Stimulated activated CD4-positive, alpha-beta T cell treated with anti-CD3 and anti-CD28 coated beads, Interleukin-1b, Interleukin-23, amount 100 ng/mL, for 1 hour (primary cell): ENCODE results near the gene KCTD5.

ENCODE experiments used
- DNase-seq, 2 donors: peaks; one replicate each; pipeline ENCODE4 v3.0.0-alpha.2; 2020; ENCODE audit warnings: low read depth in 2 of 2

The KCTD5 gene

GRCh38 chr16:2749936-2750335 is 67.6 kb downstream of the KCTD5 start:
- no peak for DNase-seq

- DNase-seq = no peak
These were observed 69.3 kb downstream of the KCTD5 start for GRCh38 chr16:2751577-2752034.

- peak; percentile 78 to 79 for DNase-seq
These were observed 69.9 kb downstream of the KCTD5 start, which contains the start of gene SRRM2 for GRCh38 chr16:2752035-2752849. SRRM2 (plus strand) TSS chr16:2752638; CDS start chr16:2756365, 3,727 bp downstream.

- DNase-seq = peak in 1 of 2 donors; percentile 48
These were observed 70.8 kb downstream of the KCTD5 start for GRCh38 chr16:2752850-2753732.

- no peak for DNase-seq
These were observed 71.4 kb downstream of the KCTD5 start for GRCh38 chr16:2753733-2754020.

- no peak for DNase-seq
These were observed 72.8 kb downstream of the KCTD5 start for GRCh38 chr16:2755158-2755557.

- no peak for DNase-seq
These were observed 74.1 kb downstream of the KCTD5 start for GRCh38 chr16:2756288-2757015.

- no peak for DNase-seq
These were observed 75.0 kb downstream of the KCTD5 start for GRCh38 chr16:2757344-2757743.
